ENCODE results near the gene SIGLEC7.
"Not testable (repeated sequence)": the region's sequence is repeated elsewhere in the genome, so short reads cannot be mapped to it uniquely, and the experiment has no call there.

Gene SIGLEC7

GRCh38 chr19:51166846-51167490 lies 24.9 kb downstream of the SIGLEC7 start:
- Histone ChIP-seq H3K27me3 (replicated peaks in 2 of 5; ENCODE audit: control insufficient read depth in 4 of 5, insufficient read depth in 5 of 5, low read length in 4 of 5) (no peaks in the 10 kb centered on the region), H3K9me3 (ENCODE audit: control extremely low read depth in 1 of 5, control insufficient read depth in 4 of 5, insufficient read depth in 2 of 5, low read depth in 1 of 5, low read length in 4 of 5) (no peaks in the 10 kb centered on the region), H3K4me1 (ENCODE audit: control extremely low read depth in 1 of 4, control insufficient read depth in 4 of 4, insufficient read depth in 4 of 4, low read length in 3 of 4) (peaks cover 2 to 36% (median 22%) of the 10 kb centered on the region in 4 experiments), H3K36me3 (ENCODE audit: control insufficient read depth in 4 of 4, insufficient read depth in 4 of 4, low read length in 3 of 4) (peaks cover 0 to 2% (median 0%) of the 10 kb centered on the region in 4 experiments), H3K4me3 (ENCODE audit: control insufficient read depth in 1 of 7, extremely low read depth in 1 of 7, insufficient read depth in 4 of 7, low read depth in 2 of 7, low read length in 6 of 7) (peak overlapping the region in 3 of 7 experiments; percentile 9 to 44 (median 39)), H3K27ac (ENCODE audit: insufficient read depth in 1 of 2, low read depth in 1 of 2, low read length in 2 of 2, poor library complexity in 1 of 2, severe bottlenecking in 2 of 2) (no peak overlapping the region)
- POLR2A ChIA-PET = no interaction called here
- DNase-seq = peak; percentile 38 to 85 (median 80)
- 23% methylated on average over 7 of the region's 9 CpGs for WGBS (ENCODE audit: insufficient coverage)
- CTCF ChIA-PET = no interaction called here

DNA sequence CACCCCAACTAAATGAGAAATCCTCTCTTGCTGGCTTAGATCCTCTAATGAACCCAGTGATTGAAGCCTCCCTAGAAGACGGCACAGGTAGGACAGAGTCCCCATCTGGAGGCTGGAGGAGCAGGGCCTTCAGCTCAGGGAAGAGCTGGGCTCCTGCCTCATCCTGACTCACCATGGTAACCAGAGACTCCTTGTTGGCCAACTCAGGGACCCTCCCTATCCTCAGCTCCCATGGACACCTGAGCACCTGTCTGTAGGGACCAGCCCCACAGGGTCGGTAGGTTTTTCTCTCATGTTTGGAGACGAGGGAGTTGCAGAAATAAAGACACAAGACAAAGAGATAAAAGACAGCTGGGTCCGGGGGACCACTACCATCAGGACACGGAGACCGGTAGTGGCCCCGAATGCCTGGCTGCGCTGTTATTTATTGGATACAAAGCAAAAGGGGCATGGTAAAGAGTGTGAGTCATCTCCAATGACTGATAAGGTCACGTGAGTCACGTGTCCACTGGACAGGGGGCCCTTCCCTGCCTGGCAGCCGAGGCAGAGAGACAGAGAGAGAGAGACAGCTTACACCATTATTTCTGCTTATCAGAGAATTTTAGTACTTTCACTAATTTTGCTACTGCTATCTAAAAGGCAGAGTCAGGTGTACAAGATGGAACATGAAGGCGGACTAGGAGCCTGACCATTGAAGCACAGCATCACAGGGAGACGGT lies 26.6 kb downstream of the SIGLEC7 start:
- ChIA-PET POLR2A (no interaction called here), CTCF (interaction anchor here (1.1 to 3.7 kb wide), 6 partner anchors 10 to 92 kb away, joined by 3 to 18 read pairs (median 12); no protein-coding TSS in a partner anchor)

DNA sequence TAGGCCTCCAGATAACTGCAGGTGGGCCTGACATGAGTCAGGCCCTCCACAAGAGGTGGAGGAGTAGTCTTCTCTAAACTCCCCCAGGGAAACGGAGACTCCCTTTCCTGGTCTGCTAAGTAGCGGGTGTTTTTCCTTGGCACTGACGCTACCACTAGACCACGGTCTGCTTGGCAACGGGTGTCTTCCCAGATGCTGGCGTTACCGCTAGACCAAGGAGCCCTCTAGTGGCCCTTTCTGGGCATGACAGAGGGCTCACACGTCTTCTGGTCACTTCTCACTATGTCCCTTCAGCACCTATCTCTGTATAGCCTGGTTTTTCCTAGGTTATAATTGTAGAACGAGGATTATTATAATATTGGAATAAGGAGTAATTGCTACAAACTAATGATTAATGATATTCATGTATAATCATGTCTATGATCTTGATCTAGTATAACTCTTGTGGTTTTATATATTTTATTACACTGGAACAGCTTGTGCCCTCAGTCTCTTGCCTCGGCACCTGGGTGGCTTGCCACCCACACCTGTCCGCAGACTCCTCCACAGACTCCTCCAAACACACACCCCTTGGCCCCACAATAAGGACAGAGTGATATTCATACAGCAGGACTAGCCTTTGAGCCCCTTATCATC lies 27.3 kb downstream of the SIGLEC7 start:
- POLR2A ChIA-PET; H3K27ac ChIP-seq (ENCODE audit: insufficient read depth in 1 of 2, low read depth in 1 of 2, low read length in 2 of 2, poor library complexity in 1 of 2, severe bottlenecking in 2 of 2); H3K27me3 ChIP-seq (replicated peaks in 2 of 5; ENCODE audit: control insufficient read depth in 4 of 5, insufficient read depth in 5 of 5, low read length in 4 of 5); H3K4me3 ChIP-seq (ENCODE audit: control insufficient read depth in 1 of 7, extremely low read depth in 1 of 7, insufficient read depth in 4 of 7, low read depth in 2 of 7, low read length in 6 of 7); H3K9me3 ChIP-seq (ENCODE audit: control extremely low read depth in 1 of 5, control insufficient read depth in 4 of 5, insufficient read depth in 2 of 5, low read depth in 1 of 5, low read length in 4 of 5): not testable (repeated sequence)
- 8% methylated on average over 9 of the region's 11 CpGs for WGBS (ENCODE audit: insufficient coverage)
- H3K4me1 ChIP-seq (ENCODE audit: control extremely low read depth in 1 of 4, control insufficient read depth in 4 of 4, insufficient read depth in 4 of 4, low read length in 3 of 4) = peaks cover 5 to 46% (median 27%) of the 10 kb centered on the region in 4 experiments
- peaks cover 0 to 11% (median 0%) of the 10 kb centered on the region in 4 experiments for H3K36me3 ChIP-seq (ENCODE audit: control insufficient read depth in 4 of 4, insufficient read depth in 4 of 4, low read length in 3 of 4)
- CTCF ChIA-PET = interaction anchor here (1.1 to 3.7 kb wide), 6 partner anchors 9 to 89 kb away, joined by 3 to 18 read pairs (median 9); no protein-coding TSS in a partner anchor
- peak; percentile 48 to 63 (median 55) for DNase-seq

More for the DNA sequence above, 26.6 kb downstream of the SIGLEC7 start:
- Histone ChIP-seq H3K36me3 (ENCODE audit: control insufficient read depth in 4 of 4, insufficient read depth in 4 of 4, low read length in 3 of 4) (peaks cover 0 to 11% (median 0%) of the 10 kb centered on the region in 4 experiments), H3K4me1 (ENCODE audit: control extremely low read depth in 1 of 4, control insufficient read depth in 4 of 4, insufficient read depth in 4 of 4, low read length in 3 of 4) (peaks cover 5 to 41% (median 25%) of the 10 kb centered on the region in 4 experiments), H3K9me3 (ENCODE audit: control extremely low read depth in 1 of 5, control insufficient read depth in 4 of 5, insufficient read depth in 2 of 5, low read depth in 1 of 5, low read length in 4 of 5) (no peaks in the 10 kb centered on the region), H3K27ac (ENCODE audit: insufficient read depth in 1 of 2, low read depth in 1 of 2, low read length in 2 of 2, poor library complexity in 1 of 2, severe bottlenecking in 2 of 2) (no peak overlapping the region), H3K4me3 (ENCODE audit: control insufficient read depth in 1 of 7, extremely low read depth in 1 of 7, insufficient read depth in 4 of 7, low read depth in 2 of 7, low read length in 6 of 7) (no peak overlapping the region), H3K27me3 (replicated peaks in 2 of 5; ENCODE audit: control insufficient read depth in 4 of 5, insufficient read depth in 5 of 5, low read length in 4 of 5) (no peaks in the 10 kb centered on the region)
- whole genome bisulfite sequencing (ENCODE audit: insufficient coverage) = 97% methylated on average over 9 of the region's 13 CpGs
- DNase-seq = no peak

GRCh38 chr19:51172223-51172622 lies 30.1 kb downstream of the SIGLEC7 start:
- ChIA-PET POLR2A (no interaction called here), CTCF (interaction anchor here (3.7 kb wide), 1 partner anchor 87 kb away, joined by 18 read pairs; no protein-coding TSS in a partner anchor)
- Histone ChIP-seq H3K4me3 (ENCODE audit: control insufficient read depth in 1 of 7, extremely low read depth in 1 of 7, insufficient read depth in 4 of 7, low read depth in 2 of 7, low read length in 6 of 7) (no peak overlapping the region), H3K9me3 (ENCODE audit: control extremely low read depth in 1 of 5, control insufficient read depth in 4 of 5, insufficient read depth in 2 of 5, low read depth in 1 of 5, low read length in 4 of 5) (no peaks in the 10 kb centered on the region), H3K27me3 (replicated peaks in 2 of 5; ENCODE audit: control insufficient read depth in 4 of 5, insufficient read depth in 5 of 5, low read length in 4 of 5) (no peaks in the 10 kb centered on the region), H3K27ac (ENCODE audit: insufficient read depth in 1 of 2, low read depth in 1 of 2, low read length in 2 of 2, poor library complexity in 1 of 2, severe bottlenecking in 2 of 2) (no peak overlapping the region), H3K4me1 (ENCODE audit: control extremely low read depth in 1 of 4, control insufficient read depth in 4 of 4, insufficient read depth in 4 of 4, low read length in 3 of 4) (peaks cover 3 to 36% (median 21%) of the 10 kb centered on the region in 4 experiments), H3K36me3 (ENCODE audit: control insufficient read depth in 4 of 4, insufficient read depth in 4 of 4, low read length in 3 of 4) (peaks cover 0 to 11% (median 0%) of the 10 kb centered on the region in 4 experiments)
- WGBS (ENCODE audit: insufficient coverage) = 80% methylated on average over 1 of the region's 2 CpGs
- no peak for DNase-seq

DNA sequence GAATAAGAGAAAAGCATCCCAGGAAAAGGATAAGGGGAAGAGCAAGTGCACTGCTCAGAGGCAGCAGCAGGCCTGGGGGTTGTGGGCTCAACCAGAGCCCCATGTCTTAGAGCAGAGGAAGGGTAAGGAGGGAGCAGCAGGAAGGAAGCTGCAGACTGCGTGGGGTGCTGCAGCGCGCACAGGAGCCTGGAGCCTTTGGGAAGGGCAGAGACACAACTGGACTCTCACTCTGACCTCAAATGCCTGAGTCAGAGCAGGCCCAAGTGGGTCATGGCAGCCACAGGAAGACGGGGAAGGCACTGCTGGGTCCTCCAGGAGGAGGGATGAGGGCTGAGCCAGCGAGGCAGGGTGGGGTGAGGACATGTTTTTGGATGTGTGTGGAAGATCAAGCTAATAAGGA lies 31.6 kb downstream of the SIGLEC7 start:
- Histone ChIP-seq H3K4me1 (ENCODE audit: control extremely low read depth in 1 of 4, control insufficient read depth in 4 of 4, insufficient read depth in 4 of 4, low read length in 3 of 4) (peaks cover 3 to 24% (median 12%) of the 10 kb centered on the region in 4 experiments), H3K27ac (ENCODE audit: insufficient read depth in 1 of 2, low read depth in 1 of 2, low read length in 2 of 2, poor library complexity in 1 of 2, severe bottlenecking in 2 of 2) (no peak overlapping the region), H3K27me3 (replicated peaks in 2 of 5; ENCODE audit: control insufficient read depth in 4 of 5, insufficient read depth in 5 of 5, low read length in 4 of 5) (no peaks in the 10 kb centered on the region), H3K36me3 (ENCODE audit: control insufficient read depth in 4 of 4, insufficient read depth in 4 of 4, low read length in 3 of 4) (peaks cover 0 to 11% (median 0%) of the 10 kb centered on the region in 4 experiments), H3K9me3 (ENCODE audit: control extremely low read depth in 1 of 5, control insufficient read depth in 4 of 5, insufficient read depth in 2 of 5, low read depth in 1 of 5, low read length in 4 of 5) (no peaks in the 10 kb centered on the region), H3K4me3 (ENCODE audit: control insufficient read depth in 1 of 7, extremely low read depth in 1 of 7, insufficient read depth in 4 of 7, low read depth in 2 of 7, low read length in 6 of 7) (no peak overlapping the region)
- POLR2A ChIA-PET = no interaction called here
- WGBS (ENCODE audit: insufficient coverage) = 53% methylated on average over 5 of the region's 5 CpGs
- CTCF ChIA-PET = interaction anchor here (1.2 to 2.0 kb wide), 2 partner anchors 15 to 86 kb away, joined by 3 to 6 read pairs; no protein-coding TSS in a partner anchor
- no peak for DNase-seq

DNA sequence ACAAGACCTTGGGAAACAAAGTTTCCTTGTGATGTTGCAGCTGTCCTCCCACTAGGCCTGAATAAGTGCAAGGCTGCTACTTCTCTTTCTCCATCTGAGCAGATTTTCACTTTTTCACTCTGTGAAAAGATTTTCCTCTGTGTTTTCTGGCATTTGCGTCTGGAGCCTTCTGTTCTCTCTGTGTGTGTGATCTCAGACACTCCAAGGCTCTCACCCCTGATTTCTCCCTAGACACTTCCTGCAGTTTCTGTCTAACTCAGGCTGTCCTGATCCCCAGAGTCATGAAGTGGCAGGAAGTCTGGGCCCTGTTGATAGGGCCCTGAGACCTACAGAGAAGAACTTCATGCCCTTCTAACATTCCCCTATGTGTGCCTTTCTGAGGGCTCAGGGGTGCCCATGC lies 37.2 kb downstream of the SIGLEC7 start:
- no CpG with 5 or more reads among the region's 1 CpG for WGBS (ENCODE audit: insufficient coverage)
- Histone ChIP-seq H3K9me3 (ENCODE audit: control extremely low read depth in 1 of 5, control insufficient read depth in 4 of 5, insufficient read depth in 2 of 5, low read depth in 1 of 5, low read length in 4 of 5) (no peaks in the 10 kb centered on the region), H3K36me3 (ENCODE audit: control insufficient read depth in 4 of 4, insufficient read depth in 4 of 4, low read length in 3 of 4) (no peaks in the 10 kb centered on the region), H3K4me1 (ENCODE audit: control extremely low read depth in 1 of 4, control insufficient read depth in 4 of 4, insufficient read depth in 4 of 4, low read length in 3 of 4) (peaks cover 0 to 40% (median 35%) of the 10 kb centered on the region in 4 experiments), H3K27me3 (replicated peaks in 2 of 5; ENCODE audit: control insufficient read depth in 4 of 5, insufficient read depth in 5 of 5, low read length in 4 of 5) (no peaks in the 10 kb centered on the region), H3K4me3 (ENCODE audit: control insufficient read depth in 1 of 7, extremely low read depth in 1 of 7, insufficient read depth in 4 of 7, low read depth in 2 of 7, low read length in 6 of 7) (no peak overlapping the region), H3K27ac (ENCODE audit: insufficient read depth in 1 of 2, low read depth in 1 of 2, low read length in 2 of 2, poor library complexity in 1 of 2, severe bottlenecking in 2 of 2) (no peak overlapping the region)
- POLR2A ChIA-PET = no interaction called here
- peak; percentile 57 to 83 (median 75) for DNase-seq
- CTCF ChIA-PET = interaction anchor here (0.7 to 2.2 kb wide), 5 partner anchors 11 to 78 kb away, joined by 3 to 11 read pairs (median 3); no protein-coding TSS in a partner anchor
